NCI-H2171 treated with DMSO at 0.1 percent for 48 hours (cell line): ENCODE measurements around the gene DRG2.

Source experiments
- DNase-seq: peaks from one replicate; lab custom pipeline; 2025; lab: John Stamatoyannopoulos, UW

Gene DRG2

GRCh38 chr17:18117982-18118975 is 30.5 kb downstream of the DRG2 start:
- DNase-seq = no peak

GRCh38 chr17:18119166-18119745 is 31.5 kb downstream of the DRG2 start:
- no peak for DNase-seq

GRCh38 chr17:18119938-18120337 is 32.2 kb downstream of the DRG2 start:
- no peak for DNase-seq

- no peak for DNase-seq
Observed at GRCh38 chr17:18120461-18121017, 32.8 kb downstream of the DRG2 start.

DNA sequence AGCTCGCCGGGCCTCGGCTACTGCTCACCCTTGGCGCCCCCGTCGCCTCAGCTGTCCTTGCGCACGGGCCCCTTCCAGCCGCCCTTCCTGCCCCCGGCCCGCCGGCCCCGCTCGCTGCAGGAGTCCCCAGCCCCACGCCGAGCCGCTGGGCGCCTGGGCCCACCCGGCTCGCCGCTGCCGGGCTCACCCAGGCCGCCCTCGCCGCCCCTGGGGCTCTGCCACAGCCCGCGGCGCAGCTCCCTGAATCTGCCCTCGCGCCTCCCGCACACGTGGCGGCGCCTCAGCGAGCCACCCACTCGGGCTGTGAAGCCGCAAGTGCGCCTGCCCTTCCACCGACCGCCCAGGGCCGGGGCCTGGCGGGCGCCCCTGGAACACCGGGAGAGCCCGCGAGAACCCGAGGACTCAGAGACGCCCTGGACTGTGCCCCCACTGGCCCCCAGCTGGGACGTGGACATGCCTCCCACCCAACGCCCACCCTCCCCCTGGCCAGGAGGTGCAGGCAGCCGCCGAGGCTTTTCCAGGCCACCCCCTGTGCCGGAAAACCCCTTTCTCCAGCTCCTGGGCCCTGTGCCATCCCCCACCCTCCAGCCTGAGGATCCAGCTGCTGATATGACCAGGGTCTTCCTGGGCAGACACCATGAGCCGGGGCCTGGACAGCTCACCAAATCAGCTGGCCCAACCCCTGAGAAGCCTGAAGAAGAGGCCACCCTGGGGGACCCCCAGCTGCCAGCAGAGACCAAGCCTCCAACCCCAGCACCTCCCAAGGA is 33.6 kb downstream of the DRG2 start:
- DNase-seq = no peak

DNA sequence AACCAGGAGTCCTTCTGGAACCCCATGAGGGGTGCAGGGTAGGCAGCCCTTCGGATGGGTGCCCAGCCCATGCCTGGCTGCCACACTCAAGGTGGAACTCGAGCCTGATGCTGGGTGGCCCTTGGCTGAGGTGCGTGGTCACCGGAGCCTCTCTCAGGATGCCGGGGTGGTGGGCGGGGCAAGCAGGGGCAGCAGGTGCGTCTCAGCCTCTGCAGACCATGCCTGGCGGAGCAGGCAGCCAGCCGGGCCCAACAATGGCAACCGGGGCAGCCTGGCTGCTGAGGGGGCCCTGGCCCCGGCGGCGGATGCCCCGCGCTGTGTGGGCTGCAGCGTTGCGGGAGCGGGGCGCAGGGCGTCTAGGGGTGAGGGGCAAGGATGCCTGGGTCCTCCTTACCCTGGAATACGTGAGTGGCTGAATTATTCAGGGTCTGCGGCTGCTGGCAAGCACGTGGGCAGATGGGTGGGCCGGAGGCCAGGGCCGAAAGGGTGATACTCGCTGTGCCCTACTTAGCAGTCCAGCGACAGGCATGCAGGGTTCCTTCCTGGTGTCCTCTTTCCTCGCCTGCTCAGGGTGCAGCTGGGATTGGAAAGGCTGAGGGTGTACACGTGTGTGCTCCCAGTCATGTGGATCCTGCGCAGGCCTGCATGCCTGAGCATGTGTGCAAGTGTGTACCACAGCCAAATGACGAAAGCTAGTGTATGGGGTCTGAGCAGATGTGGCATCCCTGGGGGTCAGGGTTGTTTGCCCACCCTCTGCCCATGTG is 35.4 kb downstream of the DRG2 start:
- DNase-seq = no peak

- no peak for DNase-seq
Observed at GRCh38 chr17:18124345-18125126, 36.8 kb downstream of the DRG2 start.

DNA sequence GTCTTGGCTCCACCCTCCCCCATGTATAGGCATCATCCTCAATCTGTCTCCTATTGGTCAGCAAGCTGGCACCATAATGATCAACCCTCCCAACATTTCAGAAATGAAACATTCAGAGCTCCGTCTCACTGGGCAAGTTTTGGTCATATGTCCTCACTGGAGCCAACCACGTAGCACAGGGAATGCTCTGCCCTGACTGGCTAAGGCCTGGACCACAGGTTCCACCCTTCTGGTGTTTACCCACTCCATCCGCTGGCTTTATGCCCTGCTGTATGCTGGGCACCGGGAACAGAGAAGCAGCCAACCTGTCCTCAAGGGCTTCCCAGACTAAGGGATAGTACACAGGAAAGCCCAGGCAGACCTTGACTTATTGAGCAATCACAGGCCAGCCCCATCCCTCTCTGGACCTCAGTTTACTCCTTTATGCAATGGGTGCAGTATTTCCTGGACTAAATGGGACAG is 41.3 kb downstream of the DRG2 start:
- no peak for DNase-seq

DNA sequence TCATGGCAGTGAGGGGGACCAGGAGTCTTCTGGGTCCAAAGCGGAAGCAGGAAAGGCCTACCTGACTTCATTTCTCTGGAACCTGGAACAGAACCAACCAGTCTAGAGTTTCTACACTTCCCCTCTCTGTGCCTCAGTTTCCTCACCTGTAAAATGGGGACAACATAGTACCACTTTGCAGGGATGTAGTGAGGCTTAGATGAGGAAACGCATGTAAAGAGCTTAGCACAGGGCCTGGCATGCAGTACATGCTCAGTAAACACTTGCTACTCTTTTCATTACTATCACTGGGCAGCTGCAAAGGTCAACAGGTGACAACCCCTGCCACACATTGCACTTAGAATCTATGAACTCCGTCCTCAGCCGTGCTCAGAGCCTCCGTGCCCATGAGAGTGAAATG is 45.0 kb downstream of the DRG2 start:
- no peak for DNase-seq

- DNase-seq = no peak
Observed at GRCh38 chr17:18136357-18136756, 48.6 kb downstream of the DRG2 start.

GRCh38 chr17:18138065-18138749 is 50.5 kb downstream of the DRG2 start:
- DNase-seq = no peak

- no peak for DNase-seq
Observed at GRCh38 chr17:18139092-18139491, 51.3 kb downstream of the DRG2 start.

DNA sequence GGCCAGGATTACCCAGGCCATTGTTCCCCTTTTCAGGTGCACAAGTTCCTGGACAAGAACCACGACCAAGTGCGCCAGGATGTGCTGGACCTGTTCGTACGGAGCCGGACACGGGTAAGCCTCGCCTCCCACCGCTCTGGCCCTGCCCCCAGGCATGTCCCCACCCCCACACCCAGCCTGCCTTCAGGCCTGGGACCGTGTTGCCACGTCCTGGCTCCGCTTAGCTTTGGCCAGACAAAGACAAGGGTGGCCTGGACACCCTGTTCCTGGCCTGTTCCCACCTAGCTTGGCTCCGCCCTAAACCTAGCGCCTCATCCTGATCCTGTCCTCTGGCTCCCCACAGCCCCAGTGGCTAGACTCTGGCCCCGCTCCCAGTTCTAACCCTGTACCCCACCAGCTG is 51.8 kb downstream of the DRG2 start:
- no peak for DNase-seq

DNA sequence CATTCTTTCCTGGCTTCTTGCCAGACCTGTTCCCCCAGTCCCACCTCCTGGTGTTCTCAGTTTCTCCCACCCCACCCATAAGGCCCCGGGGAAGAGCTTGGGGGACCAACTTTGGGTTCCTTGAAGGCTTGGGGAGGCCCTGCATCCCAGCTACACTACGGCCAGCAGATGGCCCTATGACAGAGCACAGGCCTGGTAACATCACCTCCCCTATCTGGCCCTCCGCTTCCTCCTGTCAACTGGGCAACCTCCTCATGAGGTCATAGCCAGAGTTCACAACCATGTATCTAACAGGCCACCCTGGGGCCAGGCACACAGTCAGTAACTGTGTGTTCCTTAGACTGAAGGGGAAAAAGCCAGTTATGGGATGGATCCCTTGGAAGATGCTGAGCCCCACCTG is 52.2 kb downstream of the DRG2 start:
- no peak for DNase-seq

- DNase-seq = no peak
Observed at GRCh38 chr17:18140648-18141047, 52.9 kb downstream of the DRG2 start.

GRCh38 chr17:18141210-18141803 is 53.6 kb downstream of the DRG2 start:
- peak; percentile 66 for DNase-seq

DNA sequence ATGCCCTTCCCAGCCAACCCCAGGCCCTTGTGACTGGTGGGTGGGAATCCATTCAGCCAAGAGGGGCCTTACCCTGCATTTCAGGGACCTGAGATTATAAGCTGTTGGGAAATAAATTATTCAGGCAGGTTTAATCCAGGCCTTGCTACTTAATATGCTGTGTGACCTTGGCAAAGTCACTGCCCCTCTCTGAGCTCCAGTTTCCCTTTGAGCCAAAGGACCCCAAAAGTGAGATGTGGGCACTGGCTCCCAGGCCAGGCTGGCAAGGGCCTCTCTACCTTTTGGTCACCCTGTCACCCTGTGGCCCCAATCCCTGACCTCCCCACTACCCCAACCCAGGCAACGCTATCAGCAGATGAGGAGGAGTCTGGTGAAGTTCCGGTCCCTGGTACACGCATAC is 54.7 kb downstream of the DRG2 start:
- DNase-seq = no peak

DNA sequence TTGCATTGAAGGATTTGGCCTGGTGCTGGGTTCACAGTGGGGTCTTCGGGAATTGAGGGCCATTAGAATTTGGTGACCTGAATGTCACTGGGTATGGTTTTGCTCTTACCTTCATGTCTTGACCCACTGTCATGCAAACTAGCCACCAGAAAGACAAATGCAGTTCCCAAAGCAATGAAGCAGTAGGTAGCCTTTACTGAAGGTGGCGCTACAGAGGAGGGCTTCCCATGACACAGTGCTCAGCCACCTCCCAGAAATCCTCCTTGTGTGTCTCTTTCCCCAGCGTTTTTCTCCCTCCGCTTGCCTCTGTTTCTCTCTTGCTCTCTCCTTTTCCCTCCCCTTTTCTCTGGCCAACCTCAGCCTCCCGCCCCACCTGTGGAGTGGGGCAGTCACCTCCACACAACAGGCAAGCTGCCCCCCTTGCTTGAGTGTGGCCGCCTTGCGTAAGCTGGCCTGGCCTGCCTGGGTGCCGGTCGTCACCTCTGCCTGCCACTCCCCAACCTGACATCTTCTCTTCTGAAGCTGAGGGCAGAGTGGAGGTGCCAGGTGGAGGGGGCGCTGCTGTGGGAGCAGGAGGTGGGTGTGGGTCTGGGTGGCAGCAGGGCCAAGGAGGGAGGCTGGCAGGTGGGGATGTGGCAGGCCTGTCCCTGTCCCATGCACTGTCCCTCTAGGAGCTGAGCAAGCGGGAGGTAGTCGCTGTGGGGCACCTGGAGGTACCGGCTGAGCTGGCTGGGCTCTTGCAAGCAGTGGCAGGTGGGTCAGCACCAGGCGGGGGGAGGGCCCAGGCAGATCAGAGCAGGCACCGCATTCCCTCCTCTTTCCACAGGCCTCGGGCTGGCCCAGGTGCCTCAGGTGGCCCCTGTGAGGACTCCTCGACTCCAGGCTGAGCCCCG is 55.5 kb downstream of the DRG2 start:
- DNase-seq = no peak

DNA sequence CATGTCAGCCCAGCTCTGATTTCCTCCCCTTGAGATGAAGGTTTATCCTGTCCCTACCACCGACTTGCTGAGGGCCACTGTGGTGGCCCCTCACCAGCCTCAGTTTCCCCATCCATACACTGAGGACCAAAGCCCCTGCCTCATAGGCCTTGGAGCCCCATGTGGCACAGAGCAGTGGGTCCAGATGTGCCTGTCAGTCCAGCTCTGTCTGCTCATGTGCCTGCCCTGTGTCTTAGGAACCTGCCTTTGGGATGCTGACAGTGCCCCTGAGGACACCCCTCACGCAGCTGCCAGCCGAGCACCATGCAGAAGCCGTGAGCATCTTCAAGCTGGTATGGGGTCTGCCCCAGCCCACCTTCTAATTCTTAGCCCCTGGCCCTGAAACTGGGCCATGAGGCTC is 56.5 kb downstream of the DRG2 start:
- DNase-seq = no peak
